ENCODE data around the gene ST6GALNAC5.

ST6GALNAC5 gene

GRCh38 chr1:77012066-77012465, 144.8 kb downstream of the ST6GALNAC5 start:
- no peak for TF ChIP-seq MYC (IDR thresholded peaks at IDR 0.05; ENCODE audit: low read depth, low read length)
- TF ChIP-seq, protein P1, sequence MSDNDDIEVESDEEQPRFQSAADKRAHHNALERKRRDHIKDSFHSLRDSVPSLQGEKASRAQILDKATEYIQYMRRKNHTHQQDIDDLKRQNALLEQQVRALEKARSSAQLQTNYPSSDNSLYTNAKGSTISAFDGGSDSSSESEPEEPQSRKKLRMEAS (IDR thresholded peaks at IDR 0.05; ENCODE audit: low read depth, low read length), result no peak
- TF ChIP-seq POLR2A (IDR thresholded peaks at IDR 0.05; ENCODE audit: extremely low read depth, insufficient read length), result no peak
- no peak for TF ChIP-seq CTCF (IDR thresholded peaks at IDR 0.05; ENCODE audit: low read depth, low read length)
- no peak for DNase-seq (ENCODE audit: low read depth)
- no peak overlapping the region for H3K4me3 ChIP-seq (ENCODE audit: low read depth, low read length)

GRCh38 chr1:77014073-77014788, 147.0 kb downstream of the ST6GALNAC5 start:
- no peak overlapping the region for H3K4me3 ChIP-seq (ENCODE audit: low read depth, low read length)

DNA sequence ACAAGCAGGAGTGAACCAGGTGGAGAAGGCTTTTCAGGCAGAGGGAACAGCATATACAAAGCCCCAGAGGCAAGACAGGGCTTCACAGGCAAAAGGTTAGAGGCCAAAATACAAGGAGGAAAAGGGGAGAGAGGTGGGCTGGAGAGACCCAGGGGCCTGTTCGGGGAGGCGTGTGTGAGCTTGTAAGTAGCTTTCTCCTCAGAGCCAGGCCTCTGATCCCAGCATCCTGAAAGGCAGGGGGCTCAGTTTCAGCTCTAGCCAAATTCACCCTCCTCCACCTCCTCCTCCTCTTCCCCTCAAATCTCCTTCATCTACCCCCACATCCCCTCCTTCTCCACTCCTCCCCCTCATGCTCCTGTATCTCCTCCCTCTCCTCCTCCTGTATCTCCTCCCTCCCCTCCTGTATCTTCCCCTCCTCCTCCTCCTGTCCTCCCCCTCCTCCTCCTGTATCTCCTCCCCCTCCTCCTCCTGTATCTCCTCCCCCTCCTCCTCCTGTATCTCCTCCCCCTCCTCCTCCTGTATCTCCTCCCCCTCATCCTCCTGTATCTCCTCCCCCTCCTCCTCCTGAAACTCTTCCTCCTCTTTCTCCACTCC, 148.6 kb downstream of the ST6GALNAC5 start:
- DNase-seq (ENCODE audit: low read depth), result no peak
- TF ChIP-seq MYC (IDR thresholded peaks at IDR 0.05; ENCODE audit: low read depth, low read length), result no peak
- no peak for TF ChIP-seq CTCF (IDR thresholded peaks at IDR 0.05; ENCODE audit: low read depth, low read length)
- H3K4me3 ChIP-seq (ENCODE audit: low read depth, low read length), result no peak overlapping the region

More at GRCh38 chr1:77014073-77014788, 147.0 kb downstream of the ST6GALNAC5 start:
- TF ChIP-seq POLR2A (IDR thresholded peaks at IDR 0.05; ENCODE audit: extremely low read depth, insufficient read length) (no peak), MYC (IDR thresholded peaks at IDR 0.05; ENCODE audit: low read depth, low read length) (no peak), CTCF (IDR thresholded peaks at IDR 0.05; ENCODE audit: low read depth, low read length) (no peak)
- TF ChIP-seq, protein P1 (IDR thresholded peaks at IDR 0.05; ENCODE audit: low read depth, low read length), result no peak
- DNase-seq (ENCODE audit: low read depth), result no peak

GRCh38 chr1:77016386-77016985, 149.2 kb downstream of the ST6GALNAC5 start:
- no peak overlapping the region for H3K4me3 ChIP-seq (ENCODE audit: low read depth, low read length)
- no peak for TF ChIP-seq MYC (IDR thresholded peaks at IDR 0.05; ENCODE audit: low read depth, low read length)
- TF ChIP-seq, protein P1 (IDR thresholded peaks at IDR 0.05; ENCODE audit: low read depth, low read length), result no peak
- no peak for TF ChIP-seq CTCF (IDR thresholded peaks at IDR 0.05; ENCODE audit: low read depth, low read length)
- no peak for TF ChIP-seq POLR2A (IDR thresholded peaks at IDR 0.05; ENCODE audit: extremely low read depth, insufficient read length)
- no peak for DNase-seq (ENCODE audit: low read depth)

GRCh38 chr1:77018311-77018710, 151.0 kb downstream of the ST6GALNAC5 start:
- TF ChIP-seq MYC (IDR thresholded peaks at IDR 0.05; ENCODE audit: low read depth, low read length), result no peak
- TF ChIP-seq, protein P1 (IDR thresholded peaks at IDR 0.05; ENCODE audit: low read depth, low read length), result no peak
- no peak overlapping the region for H3K4me3 ChIP-seq (ENCODE audit: low read depth, low read length)
- no peak for DNase-seq (ENCODE audit: low read depth)

DNA sequence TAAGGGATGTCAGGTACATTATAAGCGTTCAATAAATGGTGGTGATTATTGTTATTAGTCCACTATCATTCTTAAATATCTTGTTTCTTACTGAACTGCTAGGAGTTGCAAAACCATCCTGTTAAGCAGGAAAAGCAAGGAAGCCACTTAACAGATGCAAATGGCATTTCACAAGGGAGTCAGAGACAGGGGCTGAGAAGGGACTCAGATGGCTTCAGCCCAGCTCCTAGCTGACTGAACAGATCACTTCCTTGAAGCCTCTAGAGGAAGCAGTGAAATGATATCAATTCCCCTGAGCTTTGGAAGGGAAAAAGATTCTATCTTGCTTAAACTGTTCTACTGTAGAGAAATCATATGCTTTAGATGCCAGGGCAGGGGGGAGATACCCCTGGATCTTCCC, 151.5 kb downstream of the ST6GALNAC5 start:
- no peak for TF ChIP-seq CTCF (IDR thresholded peaks at IDR 0.05; ENCODE audit: low read depth, low read length)
- TF ChIP-seq, protein P1 (IDR thresholded peaks at IDR 0.05; ENCODE audit: low read depth, low read length), result no peak
- no peak for TF ChIP-seq POLR2A (IDR thresholded peaks at IDR 0.05; ENCODE audit: extremely low read depth, insufficient read length)
- no peak for TF ChIP-seq MYC (IDR thresholded peaks at IDR 0.05; ENCODE audit: low read depth, low read length)
- DNase-seq (ENCODE audit: low read depth), result peak; percentile 2
- H3K4me3 ChIP-seq (ENCODE audit: low read depth, low read length), result no peak overlapping the region
